Measurements from ENCODE around the gene TPST1. TPM values are rescaled to one million over a fixed set of nuclear protein-coding genes. Genes with fewer than 3 reads are reported as not detected.
A peak's percentile ranks its signal among the peaks of the same experiment; 100 is the strongest.
"Not testable (repeated sequence)": the region's sequence is repeated elsewhere in the genome, so short reads cannot be mapped to it uniquely, and the experiment has no call there.

Gene TPST1
- polyA plus RNA-seq, 1 donor (not counting 4 experiments of a cell fraction or from before 2014, with no cell fraction given) = 48.5 TPM

DNA sequence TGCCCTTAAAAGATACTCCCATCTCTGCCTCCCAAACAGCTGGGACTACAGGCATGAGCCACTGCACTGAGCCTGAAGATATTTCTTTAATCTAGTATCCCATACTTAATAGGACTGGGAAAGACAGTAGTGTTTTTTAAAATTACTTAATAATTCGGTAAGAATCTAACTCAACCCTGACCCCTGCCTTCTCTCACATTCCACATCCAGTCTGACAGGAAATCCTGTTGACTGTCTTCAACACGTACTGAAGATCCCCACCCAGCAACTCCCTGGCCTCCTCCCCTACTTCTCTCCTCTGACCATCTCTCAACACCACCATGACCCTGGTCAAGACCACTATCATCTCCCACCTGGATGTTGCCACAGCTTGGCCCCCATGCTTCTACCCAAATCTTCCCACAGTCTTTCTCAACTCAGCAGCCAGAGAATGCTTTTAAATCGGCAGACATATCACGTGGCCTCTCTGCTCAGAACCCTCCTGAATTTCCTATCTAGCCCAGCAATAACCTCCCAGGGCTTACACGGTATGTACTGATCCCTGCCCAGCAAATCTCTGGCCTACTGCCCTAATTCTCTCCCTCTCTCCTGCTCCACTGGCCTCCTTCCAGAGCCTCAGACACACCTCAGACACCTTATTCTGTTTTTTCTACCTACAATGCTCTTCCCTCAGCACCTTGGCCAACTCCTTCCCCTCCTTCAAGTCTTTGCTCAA, 180.2 kb downstream of the TPST1 start:
- H3K36me3 ChIP-seq (ENCODE audit: control insufficient read depth in 2 of 2, extremely low read depth in 1 of 2, insufficient read depth in 2 of 2, low read length in 2 of 2); H2AFZ ChIP-seq (ENCODE audit: control insufficient read depth, low read length); H3K27me3 ChIP-seq (ENCODE audit: control insufficient read depth, extremely low read depth, insufficient read depth, low read length); dilution Hi-C loops (cut with MboI; ENCODE audit: extremely low pct_ligation_motif_present, low sequenced_read_pairs); H3K9me3 ChIP-seq (ENCODE audit: control insufficient read depth, low read depth, low read length); H3K4me3 ChIP-seq (ENCODE audit: control insufficient read depth in 2 of 3, extremely low read depth in 1 of 3, insufficient read depth in 2 of 3, low read depth in 1 of 3, low read length in 3 of 3); DNase-seq (ENCODE audit: low read depth, low spot score); H3K4me1 ChIP-seq (ENCODE audit: control insufficient read depth, extremely low read depth, insufficient read depth, low read length); H3K4me2 ChIP-seq (ENCODE audit: control insufficient read depth, extremely low read depth, insufficient read depth, low read depth, low read length); H4K20me1 ChIP-seq (ENCODE audit: control insufficient read depth, extremely low read depth, insufficient read depth, low read length); H3K79me2 ChIP-seq (ENCODE audit: control insufficient read depth, insufficient read depth, low read length); H3K9me1 ChIP-seq (ENCODE audit: control insufficient read depth, extremely low read depth, insufficient read depth, low read length); H3K27ac ChIP-seq (ENCODE audit: control insufficient read depth, insufficient read depth, low read length); FAIRE-seq; H3K9ac ChIP-seq (ENCODE audit: control insufficient read depth, extremely low read depth, insufficient read depth, low read length): not testable (repeated sequence)

DNA sequence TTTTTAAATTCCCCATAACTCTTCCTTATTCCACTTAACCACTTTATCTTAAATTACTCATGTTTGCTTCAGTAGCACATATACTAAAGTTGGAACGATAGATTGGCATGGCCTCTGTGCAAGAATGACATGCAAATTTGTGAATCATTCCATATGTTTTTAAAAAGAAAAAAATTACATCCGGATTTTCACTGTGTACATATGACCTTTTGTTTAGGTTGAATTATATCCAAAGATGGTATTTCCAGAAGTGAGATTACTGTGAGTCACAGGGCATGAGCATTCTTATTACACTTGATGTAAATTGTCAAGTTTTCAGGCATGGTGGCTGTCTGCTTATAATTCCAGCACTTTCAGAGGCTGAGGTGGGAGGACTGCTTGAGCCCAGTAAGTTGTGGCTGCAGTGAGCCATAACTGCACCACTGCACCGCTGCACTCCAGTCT, 190.0 kb downstream of the TPST1 start:
- not testable (repeated sequence) for H3K4me3 ChIP-seq (ENCODE audit: control insufficient read depth in 2 of 3, extremely low read depth in 1 of 3, insufficient read depth in 2 of 3, low read depth in 1 of 3, low read length in 3 of 3); DNase-seq (ENCODE audit: low read depth, low spot score)

DNA sequence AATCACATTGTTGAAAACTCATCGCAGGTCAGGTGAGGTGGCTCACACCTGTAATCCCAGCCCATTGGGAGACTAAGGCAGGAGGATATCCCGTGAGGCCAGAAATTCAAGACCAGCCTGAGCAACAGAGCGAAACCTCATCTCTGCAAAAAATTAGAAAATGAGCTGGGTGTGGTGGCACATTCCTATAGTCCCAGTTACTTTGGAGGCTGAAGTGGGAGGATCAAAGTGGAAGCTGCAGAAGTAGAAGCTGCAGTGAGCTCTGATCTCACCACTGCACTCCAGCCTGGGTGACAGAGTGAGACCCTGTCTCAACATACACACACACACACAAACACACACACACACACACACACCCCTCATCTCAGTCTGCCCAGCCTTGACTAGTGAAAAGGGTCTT, 190.9 kb downstream of the TPST1 start:
- H3K36me3 ChIP-seq (ENCODE audit: control insufficient read depth in 2 of 2, extremely low read depth in 1 of 2, insufficient read depth in 2 of 2, low read length in 2 of 2); H3K9me3 ChIP-seq (ENCODE audit: control insufficient read depth, low read depth, low read length); H4K20me1 ChIP-seq (ENCODE audit: control insufficient read depth, extremely low read depth, insufficient read depth, low read length); H3K9ac ChIP-seq (ENCODE audit: control insufficient read depth, extremely low read depth, insufficient read depth, low read length); dilution Hi-C loops (cut with MboI; ENCODE audit: extremely low pct_ligation_motif_present, low sequenced_read_pairs); H3K27ac ChIP-seq (ENCODE audit: control insufficient read depth, insufficient read depth, low read length); H3K9me1 ChIP-seq (ENCODE audit: control insufficient read depth, extremely low read depth, insufficient read depth, low read length); FAIRE-seq; DNase-seq (ENCODE audit: low read depth, low spot score); H3K4me3 ChIP-seq (ENCODE audit: control insufficient read depth in 2 of 3, extremely low read depth in 1 of 3, insufficient read depth in 2 of 3, low read depth in 1 of 3, low read length in 3 of 3); H3K27me3 ChIP-seq (ENCODE audit: control insufficient read depth, extremely low read depth, insufficient read depth, low read length); H3K79me2 ChIP-seq (ENCODE audit: control insufficient read depth, insufficient read depth, low read length); H2AFZ ChIP-seq (ENCODE audit: control insufficient read depth, low read length); H3K4me2 ChIP-seq (ENCODE audit: control insufficient read depth, extremely low read depth, insufficient read depth, low read depth, low read length): not testable (repeated sequence)
- peaks cover 11% of the 10 kb centered on the region for H3K4me1 ChIP-seq (ENCODE audit: control insufficient read depth, extremely low read depth, insufficient read depth, low read length)

More for the DNA sequence above, 190.0 kb downstream of the TPST1 start:
- H3K4me1 ChIP-seq (ENCODE audit: control insufficient read depth, extremely low read depth, insufficient read depth, low read length); H3K27me3 ChIP-seq (ENCODE audit: control insufficient read depth, extremely low read depth, insufficient read depth, low read length); H3K9me3 ChIP-seq (ENCODE audit: control insufficient read depth, low read depth, low read length); H3K36me3 ChIP-seq (ENCODE audit: control insufficient read depth in 2 of 2, extremely low read depth in 1 of 2, insufficient read depth in 2 of 2, low read length in 2 of 2); H3K4me2 ChIP-seq (ENCODE audit: control insufficient read depth, extremely low read depth, insufficient read depth, low read depth, low read length); H3K79me2 ChIP-seq (ENCODE audit: control insufficient read depth, insufficient read depth, low read length); dilution Hi-C loops (cut with MboI; ENCODE audit: extremely low pct_ligation_motif_present, low sequenced_read_pairs); H3K9ac ChIP-seq (ENCODE audit: control insufficient read depth, extremely low read depth, insufficient read depth, low read length); H2AFZ ChIP-seq (ENCODE audit: control insufficient read depth, low read length); H4K20me1 ChIP-seq (ENCODE audit: control insufficient read depth, extremely low read depth, insufficient read depth, low read length); H3K9me1 ChIP-seq (ENCODE audit: control insufficient read depth, extremely low read depth, insufficient read depth, low read length): not testable (repeated sequence)
- H3K27ac ChIP-seq (ENCODE audit: control insufficient read depth, insufficient read depth, low read length) = peak overlapping the region; percentile 26
- FAIRE-seq = peak; percentile 23

DNA sequence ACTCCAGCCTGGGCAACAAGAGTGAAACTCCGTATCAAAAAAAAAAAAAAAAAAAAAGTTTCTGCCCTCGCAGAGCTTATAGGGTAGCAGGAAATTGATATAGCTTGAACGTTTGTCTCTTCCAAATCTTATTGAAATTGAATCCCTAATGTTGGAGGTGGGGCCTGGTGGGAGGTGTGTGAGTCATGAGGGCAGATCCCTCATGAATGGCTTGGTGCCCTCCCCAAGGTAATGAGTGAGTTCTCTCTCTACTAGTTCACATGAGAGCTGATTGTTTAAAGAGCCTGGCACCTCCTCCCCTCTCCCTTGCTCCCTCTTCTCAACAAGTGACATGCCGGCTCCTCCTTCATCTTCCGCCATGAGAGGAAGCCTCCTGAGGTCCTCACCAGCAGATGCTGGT, 193.7 kb downstream of the TPST1 start:
- FAIRE-seq; H2AFZ ChIP-seq (ENCODE audit: control insufficient read depth, low read length); DNase-seq (ENCODE audit: low read depth, low spot score); dilution Hi-C loops (cut with MboI; ENCODE audit: extremely low pct_ligation_motif_present, low sequenced_read_pairs); H4K20me1 ChIP-seq (ENCODE audit: control insufficient read depth, extremely low read depth, insufficient read depth, low read length); H3K9ac ChIP-seq (ENCODE audit: control insufficient read depth, extremely low read depth, insufficient read depth, low read length); H3K4me3 ChIP-seq (ENCODE audit: control insufficient read depth in 2 of 3, extremely low read depth in 1 of 3, insufficient read depth in 2 of 3, low read depth in 1 of 3, low read length in 3 of 3); H3K79me2 ChIP-seq (ENCODE audit: control insufficient read depth, insufficient read depth, low read length); H3K36me3 ChIP-seq (ENCODE audit: control insufficient read depth in 2 of 2, extremely low read depth in 1 of 2, insufficient read depth in 2 of 2, low read length in 2 of 2); H3K27ac ChIP-seq (ENCODE audit: control insufficient read depth, insufficient read depth, low read length); H3K9me3 ChIP-seq (ENCODE audit: control insufficient read depth, low read depth, low read length); H3K4me2 ChIP-seq (ENCODE audit: control insufficient read depth, extremely low read depth, insufficient read depth, low read depth, low read length); H3K27me3 ChIP-seq (ENCODE audit: control insufficient read depth, extremely low read depth, insufficient read depth, low read length); H3K9me1 ChIP-seq (ENCODE audit: control insufficient read depth, extremely low read depth, insufficient read depth, low read length): not testable (repeated sequence)
- H3K4me1 ChIP-seq (ENCODE audit: control insufficient read depth, extremely low read depth, insufficient read depth, low read length) = peaks cover 12% of the 10 kb centered on the region

Data from keratinocyte (primary cell).